Measurements from ENCODE around the gene DACT3.

DNA sequence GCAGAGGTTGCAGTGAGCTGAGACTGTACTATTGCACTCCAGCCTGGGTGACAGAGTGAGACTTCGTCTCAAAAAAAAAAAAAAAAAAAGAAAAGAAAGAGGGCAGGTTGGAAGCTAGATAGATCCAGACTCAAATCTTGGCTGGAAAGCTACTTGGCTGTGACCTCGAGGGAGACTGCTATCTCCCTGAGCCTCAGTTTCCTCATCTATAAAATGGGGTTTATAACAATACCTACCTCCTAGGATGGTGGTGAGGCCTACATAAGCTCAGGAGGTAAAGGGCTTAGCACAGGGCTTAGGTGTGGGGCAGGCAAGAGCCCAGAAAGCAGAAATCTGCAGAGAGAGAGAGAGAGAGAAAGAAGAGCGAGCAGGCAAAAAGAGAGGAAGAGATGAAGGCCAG, 24.2 kb upstream of the DACT3 start:
- TF ChIP-seq, protein P1, sequence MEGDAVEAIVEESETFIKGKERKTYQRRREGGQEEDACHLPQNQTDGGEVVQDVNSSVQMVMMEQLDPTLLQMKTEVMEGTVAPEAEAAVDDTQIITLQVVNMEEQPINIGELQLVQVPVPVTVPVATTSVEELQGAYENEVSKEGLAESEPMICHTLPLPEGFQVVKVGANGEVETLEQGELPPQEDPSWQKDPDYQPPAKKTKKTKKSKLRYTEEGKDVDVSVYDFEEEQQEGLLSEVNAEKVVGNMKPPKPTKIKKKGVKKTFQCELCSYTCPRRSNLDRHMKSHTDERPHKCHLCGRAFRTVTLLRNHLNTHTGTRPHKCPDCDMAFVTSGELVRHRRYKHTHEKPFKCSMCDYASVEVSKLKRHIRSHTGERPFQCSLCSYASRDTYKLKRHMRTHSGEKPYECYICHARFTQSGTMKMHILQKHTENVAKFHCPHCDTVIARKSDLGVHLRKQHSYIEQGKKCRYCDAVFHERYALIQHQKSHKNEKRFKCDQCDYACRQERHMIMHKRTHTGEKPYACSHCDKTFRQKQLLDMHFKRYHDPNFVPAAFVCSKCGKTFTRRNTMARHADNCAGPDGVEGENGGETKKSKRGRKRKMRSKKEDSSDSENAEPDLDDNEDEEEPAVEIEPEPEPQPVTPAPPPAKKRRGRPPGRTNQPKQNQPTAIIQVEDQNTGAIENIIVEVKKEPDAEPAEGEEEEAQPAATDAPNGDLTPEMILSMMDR (IDR thresholded peaks at IDR 0.05): no peak
- TF ChIP-seq, protein P2, sequence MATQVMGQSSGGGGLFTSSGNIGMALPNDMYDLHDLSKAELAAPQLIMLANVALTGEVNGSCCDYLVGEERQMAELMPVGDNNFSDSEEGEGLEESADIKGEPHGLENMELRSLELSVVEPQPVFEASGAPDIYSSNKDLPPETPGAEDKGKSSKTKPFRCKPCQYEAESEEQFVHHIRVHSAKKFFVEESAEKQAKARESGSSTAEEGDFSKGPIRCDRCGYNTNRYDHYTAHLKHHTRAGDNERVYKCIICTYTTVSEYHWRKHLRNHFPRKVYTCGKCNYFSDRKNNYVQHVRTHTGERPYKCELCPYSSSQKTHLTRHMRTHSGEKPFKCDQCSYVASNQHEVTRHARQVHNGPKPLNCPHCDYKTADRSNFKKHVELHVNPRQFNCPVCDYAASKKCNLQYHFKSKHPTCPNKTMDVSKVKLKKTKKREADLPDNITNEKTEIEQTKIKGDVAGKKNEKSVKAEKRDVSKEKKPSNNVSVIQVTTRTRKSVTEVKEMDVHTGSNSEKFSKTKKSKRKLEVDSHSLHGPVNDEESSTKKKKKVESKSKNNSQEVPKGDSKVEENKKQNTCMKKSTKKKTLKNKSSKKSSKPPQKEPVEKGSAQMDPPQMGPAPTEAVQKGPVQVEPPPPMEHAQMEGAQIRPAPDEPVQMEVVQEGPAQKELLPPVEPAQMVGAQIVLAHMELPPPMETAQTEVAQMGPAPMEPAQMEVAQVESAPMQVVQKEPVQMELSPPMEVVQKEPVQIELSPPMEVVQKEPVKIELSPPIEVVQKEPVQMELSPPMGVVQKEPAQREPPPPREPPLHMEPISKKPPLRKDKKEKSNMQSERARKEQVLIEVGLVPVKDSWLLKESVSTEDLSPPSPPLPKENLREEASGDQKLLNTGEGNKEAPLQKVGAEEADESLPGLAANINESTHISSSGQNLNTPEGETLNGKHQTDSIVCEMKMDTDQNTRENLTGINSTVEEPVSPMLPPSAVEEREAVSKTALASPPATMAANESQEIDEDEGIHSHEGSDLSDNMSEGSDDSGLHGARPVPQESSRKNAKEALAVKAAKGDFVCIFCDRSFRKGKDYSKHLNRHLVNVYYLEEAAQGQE (IDR thresholded peaks at IDR 0.05; ENCODE audit: insufficient read depth in 1 of 2, low read depth in 2 of 2, low read length in 1 of 2): no peak
- TF ChIP-seq TCF7L2 (IDR thresholded peaks at IDR 0.05; ENCODE audit: low read depth, low read length): no peak
